ENCODE data around the gene CD200.
"Not testable (repeated sequence)": the region's sequence is repeated elsewhere in the genome, so short reads cannot be mapped to it uniquely, and the experiment has no call there.

The CD200 gene

GRCh38 chr3:112390783-112391641 lies 58.1 kb downstream of the CD200 start:
- DNase-seq (ENCODE audit: low read depth), result no peak

- DNase-seq (ENCODE audit: low read depth), result no peak
Observed at GRCh38 chr3:112391648-112392047, 58.7 kb downstream of the CD200 start.

GRCh38 chr3:112392393-112393359 lies 59.7 kb downstream of the CD200 start:
- no peak for DNase-seq (ENCODE audit: low read depth)

GRCh38 chr3:112393360-112393728 lies 60.4 kb downstream of the CD200 start:
- DNase-seq (ENCODE audit: low read depth), result no peak

- no peak for DNase-seq (ENCODE audit: low read depth)
Observed at GRCh38 chr3:112394003-112394640, 61.2 kb downstream of the CD200 start.

GRCh38 chr3:112395181-112395895 lies 62.4 kb downstream of the CD200 start:
- no peak for DNase-seq (ENCODE audit: low read depth)

- DNase-seq (ENCODE audit: low read depth), result no peak
Observed at GRCh38 chr3:112395896-112396290, 62.9 kb downstream of the CD200 start.

- no peak for DNase-seq (ENCODE audit: low read depth)
Observed at GRCh38 chr3:112397556-112397955, 64.6 kb downstream of the CD200 start.

- no peak for DNase-seq (ENCODE audit: low read depth)
Observed at GRCh38 chr3:112399064-112399463, 66.1 kb downstream of the CD200 start.

- DNase-seq (ENCODE audit: low read depth), result not testable (repeated sequence)
Observed at GRCh38 chr3:112399554-112399953, 66.6 kb downstream of the CD200 start.

- not testable (repeated sequence) for DNase-seq (ENCODE audit: low read depth)
Observed at GRCh38 chr3:112400317-112400716, 67.4 kb downstream of the CD200 start.

GRCh38 chr3:112401617-112402016 lies 68.7 kb downstream of the CD200 start:
- DNase-seq (ENCODE audit: low read depth), result no peak

- DNase-seq (ENCODE audit: low read depth), result no peak
Observed at GRCh38 chr3:112403103-112403502, 70.1 kb downstream of the CD200 start.

GRCh38 chr3:112404924-112405549 lies 72.1 kb downstream of the CD200 start:
- not testable (repeated sequence) for DNase-seq (ENCODE audit: low read depth)

- no peak for DNase-seq (ENCODE audit: low read depth)
Observed at GRCh38 chr3:112405845-112406244, 72.9 kb downstream of the CD200 start.

GRCh38 chr3:112407214-112407887 lies 74.4 kb downstream of the CD200 start:
- no peak for DNase-seq (ENCODE audit: low read depth)

- no peak for DNase-seq (ENCODE audit: low read depth)
Observed at GRCh38 chr3:112407888-112408702, 75.1 kb downstream of the CD200 start.

GRCh38 chr3:112409041-112409440 lies 76.1 kb downstream of the CD200 start:
- DNase-seq (ENCODE audit: low read depth), result no peak

- DNase-seq (ENCODE audit: low read depth), result no peak
Observed at GRCh38 chr3:112411425-112411824, 78.5 kb downstream of the CD200 start.
